Transverse colon (tissue), 4 donors: ENCODE results near the gene GDF9.

Experiments used
- CTCF ChIP-seq, 5 experiments: fragments of 200-600 bp in 3 of 5; fragments of 450-650 bp in 2 of 5; sonication (generic) in 3 of 5; IDR thresholded peaks; 1 replicate in 2 of 5; 2 replicates in 3 of 5; pipeline ENCODE4 v1.5.1; 2016 to 2017; ENCODE audit warnings: antibody characterized with exemption in 5 of 5, inconsistent platforms in 3 of 5, mild to moderate bottlenecking in 2 of 5, moderate library complexity in 1 of 5
- EP300 ChIP-seq: sonication (generic); formaldehyde crosslinking; IDR thresholded peaks from one replicate; pipeline ENCODE4 v1.6.1; 2017; ENCODE audit warnings: antibody characterized with exemption, low read depth
- POLR2A ChIP-seq: fragments of 450-650 bp; IDR thresholded peaks from one replicate; pipeline ENCODE4 v1.6.1; 2016; ENCODE audit warnings: antibody characterized with exemption, mild to moderate bottlenecking, moderate library complexity
- POLR2AphosphoS5 ChIP-seq, 3 donors: sonication (generic); formaldehyde crosslinking; IDR thresholded peaks; one replicate each; pipeline ENCODE4 v1.6.1; 2016; ENCODE audit warnings: antibody characterized with exemption in 3 of 3

GRCh38 chr5:132825033-132825833 lies 41.0 kb downstream of the GDF9 start:
- no peak for TF ChIP-seq CTCF (IDR thresholded peaks at IDR 0.05)
- TF ChIP-seq POLR2A, result no peak
- TF ChIP-seq POLR2AphosphoS5 (IDR thresholded peaks at IDR 0.05), result no peak
- TF ChIP-seq EP300, result no peak
